GM19467 (cell line): ENCODE results near the gene STT3B.
"Not testable (repeated sequence)": the region's sequence is repeated elsewhere in the genome, so short reads cannot be mapped to it uniquely, and the experiment has no call there.

Experiments
- ATAC-seq: cut with Tn5 transposase; IDR thresholded peaks from one replicate; pipeline ENCODE4 v1.9.1; 2021; ENCODE audit warnings: mild to moderate bottlenecking, moderate library complexity; ENCODE audit not compliant: unreplicated experiment

The STT3B gene

DNA sequence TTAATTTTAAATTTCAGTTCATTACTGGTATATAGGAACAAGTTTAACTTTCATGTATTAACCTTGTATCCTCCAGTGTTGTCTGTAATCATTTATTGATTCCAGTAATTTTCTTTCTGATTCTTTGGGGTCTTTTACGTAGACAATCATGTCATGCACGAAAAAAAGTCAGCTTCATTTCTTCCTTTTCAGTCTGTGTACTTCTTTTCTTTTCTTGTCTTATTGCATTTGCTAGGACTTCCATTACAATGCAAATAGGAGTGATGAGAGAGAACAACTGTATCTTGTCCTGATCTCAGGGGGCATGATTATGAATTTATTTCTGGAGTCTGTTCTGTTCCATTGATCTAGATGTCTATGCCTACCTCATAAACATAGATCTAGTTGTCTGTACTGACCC lies 56.5 kb downstream of the STT3B start:
- no peak for ATAC-seq

DNA sequence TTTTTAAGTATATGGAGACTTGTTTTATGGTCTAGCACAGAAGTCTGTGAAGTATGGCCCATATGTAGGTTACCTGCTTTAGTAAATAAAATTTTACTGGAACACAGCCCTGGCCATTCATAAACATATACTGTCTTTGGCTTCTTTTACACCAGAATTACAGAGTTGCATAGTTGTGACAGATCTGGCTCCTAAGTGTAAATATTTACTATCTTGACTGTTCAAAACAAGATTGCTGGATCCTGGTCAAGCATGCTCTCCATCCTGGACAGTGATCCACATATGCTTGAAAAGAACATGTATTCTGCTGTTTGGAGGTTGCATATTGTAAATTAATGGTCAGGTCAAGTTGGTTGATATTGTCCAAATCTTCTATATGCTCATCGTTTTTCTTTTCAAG lies 57.9 kb downstream of the STT3B start:
- no peak for ATAC-seq

DNA sequence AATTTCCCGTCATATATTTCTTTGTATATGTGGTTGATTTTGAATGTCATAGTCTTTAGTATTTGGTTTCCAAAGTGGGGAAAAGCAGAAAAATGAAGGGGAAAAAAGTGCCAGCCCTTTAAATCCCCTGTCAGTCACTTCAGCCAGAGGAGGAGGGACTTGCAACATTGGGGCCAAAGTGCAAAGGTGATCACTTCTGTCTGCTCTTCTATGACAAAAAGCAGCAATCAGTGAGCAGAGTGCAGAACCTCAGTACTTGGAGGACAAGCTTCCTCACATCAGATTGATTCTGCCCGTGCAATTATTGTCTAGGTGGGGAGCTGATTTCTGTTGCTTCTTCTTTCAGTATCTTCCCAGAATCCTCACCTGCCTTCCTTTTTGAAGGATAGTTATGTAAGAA lies 60.0 kb downstream of the STT3B start:
- ATAC-seq: no peak

DNA sequence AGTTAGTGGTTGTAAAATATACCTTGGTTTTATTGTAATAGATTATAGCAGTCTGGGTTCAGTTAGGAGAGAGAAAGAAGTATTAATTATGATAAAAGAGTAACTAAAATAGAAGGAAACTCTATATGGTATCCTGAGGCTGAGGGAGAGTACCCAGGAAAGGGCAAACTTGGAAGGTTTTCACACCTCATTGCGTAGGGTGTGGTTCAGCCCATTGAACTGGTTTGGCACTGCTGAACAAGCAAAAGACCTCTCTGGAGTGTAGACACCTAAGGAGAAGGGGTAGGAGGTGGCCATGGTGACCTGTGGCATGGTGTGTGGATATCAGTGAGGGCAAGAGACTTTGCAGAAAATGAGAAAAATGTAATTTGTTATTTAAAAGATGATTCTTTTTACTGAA lies 63.5 kb downstream of the STT3B start:
- no peak for ATAC-seq

DNA sequence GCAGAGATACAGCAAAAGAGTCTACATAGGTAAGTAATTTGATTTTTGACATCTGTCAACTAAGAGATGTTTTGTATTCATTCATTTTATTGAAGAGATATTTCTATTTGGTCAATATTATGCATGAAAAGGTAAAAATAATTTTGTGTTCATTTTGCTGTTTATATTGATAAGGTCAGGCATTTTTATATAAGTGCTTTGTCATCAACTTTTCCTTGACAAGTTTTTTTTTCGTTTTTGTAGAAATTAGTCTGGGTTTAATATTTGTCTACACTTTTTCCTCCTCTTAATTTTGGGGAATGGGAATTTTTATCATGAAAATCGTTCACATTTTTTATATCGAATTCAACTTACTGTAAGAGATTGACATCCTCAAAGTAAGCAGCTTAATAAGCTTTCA lies 67.7 kb downstream of the STT3B start:
- ATAC-seq: no peak

DNA sequence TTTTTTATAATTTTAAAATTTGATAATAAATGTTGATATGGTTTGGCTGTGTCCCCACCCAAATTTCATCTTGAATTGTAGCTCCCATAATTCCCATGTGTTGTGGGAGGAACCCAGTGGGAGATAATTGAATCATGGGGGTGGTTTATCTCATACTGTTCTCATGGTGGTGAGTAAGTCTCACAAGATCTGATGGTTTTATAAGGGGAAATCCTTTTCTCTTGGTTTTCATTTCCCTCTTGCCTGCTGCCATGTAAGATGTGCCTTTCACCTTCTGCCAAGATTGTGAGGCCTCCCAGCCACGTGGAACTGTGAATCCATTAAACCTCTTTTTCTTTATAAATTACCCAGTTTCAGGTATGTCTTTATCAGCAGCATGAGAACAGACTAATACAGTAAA lies 72.6 kb downstream of the STT3B start:
- not testable (repeated sequence) for ATAC-seq

DNA sequence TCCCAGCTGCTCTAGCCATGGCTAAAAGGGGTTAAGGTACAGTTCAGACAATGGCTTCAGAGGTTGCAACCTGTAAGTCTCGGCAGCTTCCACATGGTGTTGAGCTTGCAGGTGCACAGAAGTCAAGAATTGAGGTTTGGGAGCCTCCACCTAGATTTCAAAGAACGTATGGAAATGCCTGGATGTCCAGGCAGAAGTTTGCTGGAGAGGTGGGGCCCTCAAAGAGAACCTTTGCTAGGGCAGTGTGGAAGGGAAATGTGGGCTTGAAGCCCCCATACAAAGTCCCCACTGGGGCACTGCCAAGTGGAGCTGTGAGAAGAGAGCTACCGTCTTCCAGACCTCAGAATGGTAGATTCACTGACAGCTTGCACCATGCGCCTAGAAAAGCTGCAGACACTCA lies 73.7 kb downstream of the STT3B start:
- ATAC-seq: no peak

DNA sequence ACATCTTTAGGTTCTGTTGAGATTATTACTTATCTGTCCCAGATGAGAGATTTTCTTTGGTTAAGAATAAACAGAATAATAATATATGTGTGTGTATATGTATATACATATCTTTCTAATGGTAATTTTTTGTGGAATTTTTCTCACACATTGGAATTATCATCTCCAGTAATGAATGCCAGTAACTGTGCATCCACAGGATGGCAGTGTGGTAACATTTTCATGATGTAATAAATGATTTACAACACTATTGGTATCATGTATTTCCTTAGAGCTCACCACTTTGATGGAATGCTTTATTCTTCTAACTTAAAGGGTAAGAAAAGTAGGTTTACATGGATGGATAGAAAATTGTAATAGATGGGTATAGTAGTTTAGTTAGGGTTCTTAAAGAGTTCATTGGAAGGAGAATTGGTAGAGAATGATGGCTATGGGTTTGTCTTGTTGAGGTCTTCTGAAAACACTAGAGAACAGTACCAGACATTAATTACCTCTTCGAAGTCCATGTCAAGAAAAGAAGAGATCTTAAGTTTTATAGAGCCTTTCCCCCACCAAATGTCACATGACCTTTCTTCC lies 78.1 kb downstream of the STT3B start:
- ATAC-seq: no peak

DNA sequence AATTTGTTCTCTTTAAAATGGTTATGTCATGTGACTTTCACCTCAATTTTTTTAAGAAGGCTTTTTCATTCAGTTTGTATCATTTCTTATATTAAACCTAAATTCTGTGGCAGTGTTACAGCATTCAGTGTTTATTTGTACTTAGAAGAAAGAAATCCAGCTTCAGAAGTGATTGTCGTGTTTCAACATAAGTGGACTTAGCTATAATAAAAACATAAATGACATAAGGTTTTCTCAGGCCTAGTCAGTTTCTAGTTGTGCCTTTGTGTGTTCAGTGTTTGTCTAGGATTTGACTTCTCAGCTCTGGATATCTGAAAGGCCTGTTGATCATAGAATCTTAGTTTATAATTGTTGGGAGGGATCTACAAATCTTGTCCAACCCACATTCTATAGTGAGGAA lies 80.5 kb downstream of the STT3B start:
- ATAC-seq: no peak

DNA sequence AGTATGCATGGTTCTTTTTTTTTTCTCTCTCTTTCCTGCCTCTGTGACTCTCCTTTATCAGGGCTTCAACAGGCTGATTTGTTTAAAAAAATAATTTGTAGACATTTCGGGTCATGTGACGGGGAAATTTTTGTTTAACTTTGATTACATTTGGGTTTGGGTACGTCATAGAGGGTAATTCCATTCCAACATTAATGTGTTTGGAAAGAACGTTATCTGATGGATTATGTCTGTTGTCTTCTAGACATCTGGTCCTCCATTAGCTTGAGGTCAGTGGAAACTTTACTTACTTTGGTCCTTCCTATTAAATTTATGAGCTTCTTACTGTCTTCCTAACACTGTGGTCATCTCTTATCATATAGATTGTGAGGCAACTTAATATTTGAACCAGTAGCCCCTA lies 80.9 kb downstream of the STT3B start:
- ATAC-seq: no peak

DNA sequence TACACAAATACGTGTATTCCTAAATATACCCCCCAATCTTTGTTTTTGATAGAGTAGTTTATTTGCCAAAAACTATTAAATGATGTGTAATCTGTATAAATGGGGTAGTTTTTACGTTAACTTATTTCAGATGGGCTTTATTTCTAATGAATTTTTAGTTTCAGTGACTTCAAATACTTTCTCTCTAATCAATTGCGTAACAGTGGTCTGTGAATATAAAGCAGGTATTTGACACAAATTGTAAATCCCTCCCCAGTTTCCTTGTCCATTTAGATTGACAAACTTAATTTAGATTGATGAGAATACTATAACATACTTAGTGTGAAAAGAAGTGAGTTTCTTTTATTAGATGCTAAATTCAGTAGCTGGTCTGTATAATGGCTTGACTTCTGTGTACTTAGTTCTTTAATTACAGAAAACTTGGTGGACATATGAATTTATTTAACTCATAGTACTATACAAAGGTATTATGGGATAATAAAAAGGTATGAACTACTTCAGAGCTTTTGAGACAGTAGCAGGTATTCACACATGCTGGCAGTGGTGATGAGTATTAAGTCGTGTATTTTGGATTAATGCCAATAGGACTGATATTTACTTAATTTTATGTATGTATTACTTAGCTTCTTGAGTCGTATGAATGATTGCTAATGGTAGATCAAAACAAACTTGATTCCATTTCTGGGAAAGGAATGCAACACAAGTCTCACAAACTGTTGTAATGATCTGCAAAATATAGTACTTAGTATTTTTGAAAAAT lies 81.6 kb downstream of the STT3B start:
- no peak for ATAC-seq

DNA sequence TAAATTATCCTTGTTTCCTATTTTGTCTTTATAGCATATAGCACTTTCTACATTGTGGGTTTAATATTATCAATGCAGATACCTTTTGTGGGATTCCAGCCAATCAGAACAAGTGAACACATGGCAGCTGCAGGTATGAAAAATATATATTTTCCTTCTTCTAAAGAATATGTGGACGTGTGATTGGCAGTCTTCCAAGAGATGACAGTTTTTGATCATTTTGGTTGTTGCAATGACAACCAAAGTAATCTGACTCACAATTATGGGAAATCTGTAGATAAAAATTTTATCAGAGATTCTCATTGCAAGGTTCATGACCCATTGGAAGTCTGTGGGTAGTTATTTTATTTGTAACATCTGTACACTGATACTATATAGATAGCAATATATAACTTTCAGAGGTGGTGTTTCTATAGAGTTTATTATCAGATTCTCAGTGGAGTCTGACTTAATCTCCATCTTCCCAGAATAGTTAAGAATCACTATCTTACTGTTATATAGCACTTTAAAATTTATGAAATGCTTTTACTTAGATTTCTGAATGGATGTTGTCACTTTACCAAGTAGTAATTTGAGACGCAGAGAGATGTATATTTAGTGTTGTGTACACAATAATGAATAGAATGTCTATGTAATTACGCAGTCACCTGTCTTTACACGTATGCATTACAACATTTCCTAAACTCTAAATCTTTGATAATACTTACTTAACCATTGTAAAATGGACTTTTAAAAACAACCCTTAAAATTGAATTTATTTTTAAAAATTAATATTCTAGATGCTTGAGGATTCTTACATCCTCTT lies 82.5 kb downstream of the STT3B start:
- ATAC-seq: no peak

DNA sequence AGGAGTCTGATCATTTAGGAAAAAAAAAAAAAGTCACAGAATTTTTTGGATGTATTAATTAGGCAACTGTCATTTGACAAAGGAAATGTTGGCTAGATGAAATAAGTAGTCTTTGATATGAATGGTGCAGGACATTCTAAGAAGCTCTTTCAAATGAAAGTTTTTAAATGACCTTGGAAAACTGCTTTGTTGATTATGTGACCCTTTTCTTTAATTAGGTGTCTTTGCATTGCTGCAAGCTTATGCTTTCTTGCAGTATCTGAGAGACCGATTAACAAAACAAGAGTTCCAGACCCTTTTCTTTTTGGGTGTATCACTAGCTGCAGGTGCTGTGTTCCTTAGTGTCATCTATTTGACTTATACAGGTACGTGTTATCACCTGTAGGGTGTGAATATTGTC lies 84.0 kb downstream of the STT3B start:
- no peak for ATAC-seq

DNA sequence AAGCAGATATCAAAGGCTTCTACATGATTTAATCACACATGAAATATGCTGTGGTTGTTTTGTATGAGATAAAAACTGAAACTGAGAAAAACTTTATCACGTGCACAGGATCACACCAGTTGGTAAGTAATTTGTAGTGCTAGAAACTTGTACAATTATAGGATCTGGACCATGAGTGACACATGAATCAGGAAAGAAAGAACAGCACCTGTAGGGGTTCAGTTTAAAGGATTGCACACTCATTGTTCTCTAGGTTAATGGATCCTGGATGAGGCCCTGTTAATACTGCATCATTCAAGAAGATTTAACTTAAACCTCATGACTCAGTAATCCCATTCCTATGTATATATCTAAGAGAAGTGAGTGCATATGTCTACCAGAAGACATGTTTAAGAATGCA lies 87.9 kb downstream of the STT3B start:
- ATAC-seq: no peak

DNA sequence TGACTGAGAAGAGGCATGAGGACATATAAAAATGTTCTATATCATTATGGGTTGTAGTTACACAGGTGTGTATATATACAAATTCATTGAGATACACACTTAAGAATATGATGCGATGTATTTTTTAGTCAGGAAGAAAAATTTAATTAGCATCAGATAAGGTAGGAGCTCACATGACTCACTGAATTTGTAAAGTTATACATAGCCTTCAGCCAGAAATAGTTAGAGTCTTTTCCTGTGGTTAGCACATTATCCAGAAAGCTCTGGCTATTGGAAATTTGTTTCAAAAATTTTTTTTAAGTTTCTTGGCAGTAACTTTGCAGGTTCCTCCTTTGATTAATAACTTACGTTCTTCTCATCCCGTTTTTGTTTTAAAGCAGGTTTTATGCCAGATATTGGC lies 88.6 kb downstream of the STT3B start:
- ATAC-seq: no peak

DNA sequence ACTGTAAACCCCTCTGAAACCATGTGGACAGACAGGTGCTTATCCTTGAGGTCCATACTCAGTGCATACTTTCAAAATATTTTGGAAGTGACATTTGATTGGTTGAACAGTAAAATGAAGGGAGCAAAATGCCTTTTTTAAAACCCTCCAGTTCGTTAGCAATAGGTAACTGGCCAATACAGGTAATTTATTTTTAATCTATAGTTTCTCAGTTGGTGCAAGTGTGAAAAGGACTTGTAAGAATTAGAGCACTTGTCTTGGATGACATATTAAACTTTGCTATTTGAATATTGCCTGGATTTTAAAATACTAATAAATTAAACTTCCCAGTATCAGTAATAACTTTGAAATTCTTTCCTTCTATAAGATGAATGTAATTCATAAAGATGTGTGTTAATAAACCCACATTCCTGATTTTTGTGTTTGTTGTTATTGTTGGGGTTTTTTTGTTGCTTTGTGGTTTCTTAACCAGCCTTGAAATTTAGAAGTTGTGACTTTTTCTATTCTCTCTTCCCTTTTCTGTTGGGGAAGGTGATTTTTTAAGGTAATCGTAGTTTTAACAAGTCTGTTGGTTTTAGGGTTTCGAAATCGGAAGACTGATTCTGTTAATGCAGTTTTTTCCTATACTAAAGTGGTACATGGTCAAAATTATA lies 90.0 kb downstream of the STT3B start:
- peak; percentile 64 for ATAC-seq

DNA sequence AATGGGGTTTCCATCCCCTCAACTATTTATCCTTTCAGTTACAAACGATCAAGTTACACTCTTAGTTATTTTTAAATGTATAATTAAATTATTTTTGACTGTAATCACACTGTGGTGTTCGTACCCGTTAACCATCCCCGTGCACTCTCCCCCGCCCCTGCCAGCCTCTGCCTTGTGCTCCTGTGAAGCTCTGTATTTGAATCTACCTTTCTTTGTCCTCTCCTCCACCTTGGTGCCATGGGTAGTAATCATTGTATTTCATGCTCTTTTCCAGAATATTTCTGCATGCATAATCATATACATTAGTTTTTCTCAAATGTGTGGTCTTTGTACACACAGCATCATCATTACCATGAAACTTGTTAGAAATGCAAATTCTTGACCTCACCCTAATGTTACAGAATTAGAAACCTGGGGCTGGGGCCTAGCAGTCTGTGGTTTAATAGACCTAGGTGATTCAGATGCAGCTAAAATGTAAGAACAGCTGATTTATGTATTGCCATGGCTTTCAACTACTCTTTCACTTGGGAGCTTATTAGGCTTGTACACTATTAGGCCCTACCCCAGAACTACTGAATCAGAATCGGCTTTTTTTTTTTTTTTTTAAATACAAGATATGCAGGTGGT lies 91.5 kb downstream of the STT3B start:
- no peak for ATAC-seq

DNA sequence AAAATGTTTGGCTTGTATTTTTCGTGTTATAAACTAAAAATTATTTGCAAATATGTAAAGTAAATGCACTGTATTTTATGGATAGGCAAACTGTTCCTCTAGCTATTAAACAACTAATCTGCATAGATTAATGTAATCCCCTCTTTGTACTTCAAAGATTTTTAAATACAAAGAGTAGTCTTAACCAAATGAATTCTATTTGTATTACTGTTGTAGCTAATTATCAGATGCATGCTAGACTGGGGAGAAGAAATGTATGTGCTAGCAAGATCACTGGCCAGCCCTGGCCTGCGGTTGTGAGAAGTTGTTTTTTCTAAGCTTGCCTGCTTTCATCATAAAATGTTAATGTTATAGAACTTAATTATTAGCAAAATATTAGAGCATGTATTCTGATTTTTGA lies 92.6 kb downstream of the STT3B start:
- no peak for ATAC-seq

DNA sequence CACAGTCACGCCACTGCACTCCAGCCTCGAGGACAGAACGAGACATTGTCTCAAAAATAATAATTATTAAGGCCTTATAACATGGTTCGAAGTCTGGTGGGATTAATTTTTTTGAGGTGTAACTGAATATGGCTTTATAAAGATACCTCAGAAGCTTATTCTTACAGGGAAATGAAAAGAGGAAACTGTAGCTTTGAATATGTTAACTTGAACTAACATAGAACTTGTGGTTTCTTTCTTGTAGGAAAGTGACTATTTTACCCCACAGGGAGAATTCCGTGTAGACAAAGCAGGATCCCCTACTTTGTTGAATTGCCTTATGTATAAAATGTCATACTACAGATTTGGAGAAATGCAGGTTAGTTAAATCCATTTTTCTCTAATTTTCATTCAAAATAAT lies 96.3 kb downstream of the STT3B start:
- ATAC-seq: no peak

DNA sequence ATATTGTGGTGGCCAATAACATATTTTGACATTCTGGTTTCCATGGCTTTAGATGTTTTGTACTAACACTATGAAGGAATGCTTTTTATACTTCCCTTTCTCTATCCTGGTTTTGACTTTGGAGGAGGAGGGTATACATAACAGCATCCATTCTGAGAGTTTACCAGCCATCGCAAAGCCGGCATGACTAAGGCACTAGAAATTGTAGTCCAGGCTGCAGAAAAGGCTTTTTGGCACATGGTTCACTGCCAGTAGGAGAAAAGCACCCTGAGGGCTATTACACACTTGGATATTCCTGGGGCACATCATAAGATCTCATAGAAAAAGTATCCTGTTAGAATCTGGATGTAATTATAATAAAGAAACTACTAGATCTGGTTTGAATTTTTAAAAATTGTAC lies 101.8 kb downstream of the STT3B start:
- no peak for ATAC-seq

DNA sequence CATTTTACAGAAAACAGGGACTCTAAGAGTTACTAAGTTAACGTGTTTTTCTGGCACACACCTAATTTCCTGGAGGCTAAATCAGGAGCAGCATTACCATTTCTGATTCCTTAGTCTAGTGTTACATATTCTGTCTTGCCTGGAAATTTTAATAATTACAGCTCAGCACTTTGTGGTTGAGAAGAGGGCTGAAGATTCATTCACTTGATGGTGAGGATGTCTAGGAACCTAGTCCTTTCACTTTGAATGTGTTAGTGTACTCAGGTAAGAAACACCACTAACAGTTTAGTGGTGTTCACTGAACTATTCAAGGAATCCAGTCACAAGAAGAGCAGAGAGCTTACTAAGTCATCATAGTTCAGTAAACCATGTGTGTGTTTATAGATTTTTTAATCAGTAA lies 102.8 kb downstream of the STT3B start:
- ATAC-seq: no peak
